Activated CD4-positive, CD25-positive, alpha-beta regulatory T cell (primary cell): ENCODE data around the gene PCK2.
"Not testable (repeated sequence)": the region's sequence is repeated elsewhere in the genome, so short reads cannot be mapped to it uniquely, and the experiment has no call there.

Experiments used
- DNase-seq, 4 experiments: peaks; one replicate each; lab custom pipeline; 2025; lab: John Stamatoyannopoulos, UW

Gene PCK2

DNA sequence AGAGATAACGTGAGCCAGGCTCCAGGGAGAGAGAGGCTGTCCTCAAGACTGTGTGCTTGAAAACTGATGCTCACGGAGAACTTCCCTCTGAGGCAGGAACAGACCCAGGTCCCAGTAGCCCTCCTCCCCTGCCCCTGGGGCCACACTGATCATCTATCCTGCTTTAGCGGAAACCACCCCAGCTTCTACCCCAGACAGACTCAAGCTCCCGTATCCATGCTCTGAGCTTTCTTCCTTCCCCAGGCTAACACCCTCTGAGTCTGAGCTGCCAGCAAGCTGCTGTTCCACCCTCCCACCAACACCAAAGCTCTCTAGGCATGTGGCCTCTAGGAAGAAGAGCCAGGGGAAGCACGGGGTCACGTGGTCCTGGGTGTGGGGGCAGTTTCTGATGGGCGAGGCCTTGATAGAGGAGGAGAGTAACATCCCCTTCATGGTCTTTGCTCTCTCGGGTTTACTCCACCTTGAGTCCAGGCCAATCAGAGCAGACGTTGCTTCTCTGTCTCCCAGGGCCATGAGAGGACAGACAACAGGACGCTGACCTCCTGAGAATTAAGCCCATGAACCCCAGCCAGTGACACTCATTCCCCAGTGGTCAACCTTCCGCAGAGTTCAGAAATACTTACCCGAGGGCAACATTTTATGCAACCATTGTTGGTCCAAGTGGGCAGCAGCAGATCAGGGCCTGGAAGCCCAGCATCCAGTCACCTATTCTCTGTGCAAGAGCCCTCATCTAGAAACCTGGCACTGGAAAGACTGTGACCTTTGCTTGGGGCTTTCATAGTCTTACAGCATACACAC is 1.4 kb downstream of the PCK2 start:
- peak in 2 of 4 experiments; percentile 25 to 32 for DNase-seq

DNA sequence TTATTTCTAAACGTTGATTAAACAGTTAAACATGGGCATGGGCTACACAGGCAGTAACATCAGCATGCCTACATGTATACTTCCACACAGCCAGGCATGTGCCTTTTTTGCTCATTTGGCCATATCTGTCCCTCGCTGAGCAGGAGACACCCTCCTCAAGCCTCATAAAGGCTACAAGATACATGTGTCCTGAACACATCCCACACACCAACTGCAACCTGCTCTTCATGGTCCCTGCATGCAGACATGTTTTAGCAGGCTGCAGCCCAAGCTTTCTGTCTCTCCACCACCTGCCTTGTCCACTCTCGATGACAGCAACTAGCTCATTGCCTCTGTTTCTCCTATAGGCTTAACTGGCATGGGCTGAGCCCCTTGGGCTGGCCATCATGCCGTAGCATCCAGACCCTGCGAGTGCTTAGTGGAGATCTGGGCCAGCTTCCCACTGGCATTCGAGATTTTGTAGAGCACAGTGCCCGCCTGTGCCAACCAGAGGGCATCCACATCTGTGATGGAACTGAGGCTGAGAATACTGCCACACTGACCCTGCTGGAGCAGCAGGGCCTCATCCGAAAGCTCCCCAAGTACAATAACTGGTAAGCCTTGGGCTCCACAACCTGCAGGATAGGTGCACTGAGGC is 2.6 kb downstream of the PCK2 start:
- no peak for DNase-seq

- no peak for DNase-seq
These were observed 4.3 kb downstream of the PCK2 start for GRCh38 chr14:24098229-24098926.

DNA sequence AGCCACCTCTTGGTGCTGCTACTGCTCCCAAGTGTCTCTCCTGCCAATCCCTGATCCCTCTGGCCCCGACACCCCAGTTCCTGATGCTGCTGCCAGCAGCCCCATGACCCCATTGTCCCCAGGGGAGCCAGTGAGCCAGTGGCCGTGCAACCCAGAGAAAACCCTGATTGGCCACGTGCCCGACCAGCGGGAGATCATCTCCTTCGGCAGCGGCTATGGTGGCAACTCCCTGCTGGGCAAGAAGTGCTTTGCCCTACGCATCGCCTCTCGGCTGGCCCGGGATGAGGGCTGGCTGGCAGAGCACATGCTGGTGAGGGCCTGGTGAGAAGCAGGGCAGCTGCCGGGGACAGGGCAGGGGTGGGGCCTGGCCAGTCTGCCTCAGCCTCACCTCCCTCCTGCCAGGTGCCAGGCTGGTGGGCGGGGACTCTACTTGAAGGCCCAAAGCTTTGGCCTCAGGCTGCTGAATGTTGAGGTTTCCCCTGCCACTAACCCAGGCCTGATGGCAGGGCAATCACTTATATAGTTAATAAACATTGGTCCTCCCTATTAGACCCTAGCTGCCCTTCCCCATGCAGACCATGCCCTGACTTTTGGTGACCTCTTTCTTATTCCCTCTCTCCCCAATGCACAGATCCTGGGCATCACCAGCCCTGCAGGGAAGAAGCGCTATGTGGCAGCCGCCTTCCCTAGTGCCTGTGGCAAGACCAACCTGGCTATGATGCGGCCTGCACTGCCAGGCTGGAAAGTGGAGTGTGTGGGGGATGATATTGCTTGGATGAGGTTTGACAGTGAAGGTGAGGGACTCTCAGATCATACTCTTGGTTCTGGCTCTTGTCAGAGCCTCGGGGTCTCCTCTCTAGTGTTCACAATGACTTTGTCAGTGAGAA is 5.1 kb downstream of the PCK2 start:
- no peak for DNase-seq

GRCh38 chr14:24100197-24100981 is 6.3 kb downstream of the PCK2 start:
- DNase-seq, result no peak

DNA sequence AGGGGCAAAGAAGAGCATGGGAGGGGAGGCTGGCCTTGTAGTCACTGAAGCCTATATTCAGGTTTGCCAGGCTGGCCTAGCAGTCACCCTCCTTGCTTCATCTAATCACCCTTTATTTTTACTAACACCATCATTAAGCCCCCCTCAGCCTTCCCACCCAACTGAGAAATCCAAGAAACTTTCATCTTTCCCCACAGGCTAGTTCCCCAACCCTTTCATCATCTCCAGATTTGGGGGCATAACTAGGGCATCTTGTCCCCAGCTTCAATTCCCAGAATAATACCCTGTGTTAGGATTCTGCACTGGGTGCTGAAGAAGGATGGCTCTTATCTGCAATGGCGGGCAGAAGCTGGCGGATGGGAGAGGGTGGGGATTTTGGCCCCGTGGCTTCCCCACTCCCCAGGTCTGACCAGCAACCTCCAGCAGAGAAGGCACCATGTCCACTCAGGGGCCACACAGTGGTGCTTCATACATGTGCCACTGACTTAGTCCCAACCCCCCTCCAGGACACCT is 6.9 kb downstream of the PCK2 start:
- no peak for DNase-seq

DNA sequence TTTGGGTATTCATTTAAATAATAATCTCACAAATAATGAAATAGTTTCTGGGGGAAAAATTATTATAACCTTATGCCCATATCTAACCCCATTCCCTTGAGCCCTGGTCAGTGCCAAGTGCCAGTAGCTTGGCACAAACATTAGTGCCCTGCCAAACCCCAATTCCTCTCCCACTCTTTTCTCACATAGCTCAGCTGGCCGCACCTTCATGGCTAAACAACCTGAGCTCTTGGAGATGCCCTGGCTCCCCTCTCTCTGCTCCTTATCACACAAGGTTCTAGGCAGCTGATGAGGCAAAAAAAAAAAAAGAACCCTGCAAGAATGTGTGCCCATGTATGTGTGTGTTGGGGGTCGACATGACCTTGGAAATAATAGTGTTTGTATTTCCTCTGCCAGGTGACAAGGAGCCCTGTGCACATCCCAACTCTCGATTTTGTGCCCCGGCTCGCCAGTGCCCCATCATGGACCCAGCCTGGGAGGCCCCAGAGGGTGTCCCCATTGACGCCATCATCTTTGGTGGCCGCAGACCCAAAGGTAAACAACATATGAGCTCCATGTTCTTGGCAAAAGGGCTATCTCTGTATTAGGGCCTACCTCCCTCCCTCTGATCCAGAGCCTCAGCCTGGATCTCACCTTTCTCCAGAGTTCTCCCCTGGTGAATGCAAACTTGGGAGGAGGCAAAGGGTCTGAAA is 8.4 kb downstream of the PCK2 start:
- no peak for DNase-seq

GRCh38 chr14:24103451-24103850 is 9.3 kb downstream of the PCK2 start:
- DNase-seq, result no peak

DNA sequence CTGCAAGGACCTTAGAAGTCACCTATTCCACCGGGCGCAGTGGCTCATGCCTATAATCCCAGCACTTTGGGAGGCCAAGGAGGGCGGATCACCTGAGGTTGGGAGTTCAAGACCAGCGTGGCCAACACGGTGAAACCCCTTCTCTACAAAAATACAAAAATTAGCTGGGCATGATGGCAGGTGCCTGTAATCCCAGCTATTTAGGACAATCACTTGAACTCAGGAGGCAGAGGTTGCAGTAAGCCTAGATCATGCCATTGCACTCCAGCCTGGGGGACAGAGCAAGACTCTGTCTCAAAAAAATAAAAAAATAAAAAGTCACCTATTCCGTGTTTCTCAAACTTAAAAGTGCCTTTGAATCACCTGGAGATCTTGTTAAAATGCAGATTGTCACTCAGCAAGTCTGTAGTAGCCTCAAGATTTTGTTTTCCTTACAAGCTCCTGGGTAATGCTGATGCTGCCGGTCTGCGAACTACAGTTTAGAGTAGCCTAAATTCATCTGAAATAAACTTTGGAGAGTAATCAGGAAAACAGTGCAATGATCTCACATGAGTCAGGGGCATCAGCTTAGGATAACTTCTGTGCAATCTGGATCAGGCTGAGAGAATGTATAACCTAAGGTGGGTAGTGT is 11.6 kb downstream of the PCK2 start:
- not testable (repeated sequence) for DNase-seq

DNA sequence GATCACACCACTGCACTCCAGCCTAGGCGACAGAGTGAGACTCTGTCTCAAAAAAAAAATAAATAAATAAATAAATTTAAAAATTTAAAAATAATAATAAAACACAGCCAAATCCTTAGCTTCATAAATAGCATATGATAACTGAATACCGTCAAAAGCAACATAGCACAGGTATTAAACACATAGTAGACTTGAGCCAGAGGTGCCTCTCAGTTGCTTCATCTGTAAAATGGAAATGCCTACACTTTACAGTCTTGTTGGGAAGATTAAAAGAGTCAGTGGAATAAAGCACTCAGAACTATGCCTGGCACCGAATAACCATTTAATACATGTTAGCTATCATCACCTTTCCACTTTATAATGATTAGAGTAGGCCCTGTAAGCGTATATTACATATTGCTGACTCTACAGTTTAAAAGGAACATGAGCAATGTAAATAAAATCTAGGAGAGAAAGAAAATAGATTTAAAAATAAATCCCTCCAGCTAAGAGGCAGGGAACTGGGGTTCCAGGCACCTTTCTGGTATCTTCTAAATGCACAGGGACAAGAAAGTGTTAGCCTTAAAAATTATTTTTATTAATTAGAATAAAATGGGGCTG is 12.7 kb downstream of the PCK2 start:
- no peak for DNase-seq

DNA sequence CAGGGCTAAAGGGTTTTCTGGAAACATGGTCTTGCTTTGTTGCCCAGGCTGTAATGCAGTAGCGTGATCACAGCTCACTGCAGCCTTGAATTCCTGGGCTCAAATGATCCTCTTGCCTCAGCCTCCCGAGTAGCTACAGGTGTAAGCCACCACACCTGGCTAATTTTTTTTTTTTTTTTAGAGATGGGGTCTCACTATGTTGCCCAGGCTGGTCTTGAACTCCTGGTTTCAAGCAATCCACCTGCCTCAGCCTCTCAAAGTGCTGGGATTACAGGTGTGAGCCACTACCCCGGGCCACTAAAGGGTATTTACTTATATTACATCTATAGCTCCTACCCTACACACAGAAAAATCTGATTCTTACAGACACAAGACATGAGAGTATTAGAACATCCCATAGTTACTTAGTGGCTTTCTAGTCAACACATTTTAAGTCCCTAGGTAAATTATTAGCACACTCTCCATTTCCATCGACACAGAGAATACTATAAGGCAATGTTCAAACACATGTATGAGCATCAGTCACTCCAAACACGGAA is 14.3 kb downstream of the PCK2 start:
- DNase-seq, result no peak

DNA sequence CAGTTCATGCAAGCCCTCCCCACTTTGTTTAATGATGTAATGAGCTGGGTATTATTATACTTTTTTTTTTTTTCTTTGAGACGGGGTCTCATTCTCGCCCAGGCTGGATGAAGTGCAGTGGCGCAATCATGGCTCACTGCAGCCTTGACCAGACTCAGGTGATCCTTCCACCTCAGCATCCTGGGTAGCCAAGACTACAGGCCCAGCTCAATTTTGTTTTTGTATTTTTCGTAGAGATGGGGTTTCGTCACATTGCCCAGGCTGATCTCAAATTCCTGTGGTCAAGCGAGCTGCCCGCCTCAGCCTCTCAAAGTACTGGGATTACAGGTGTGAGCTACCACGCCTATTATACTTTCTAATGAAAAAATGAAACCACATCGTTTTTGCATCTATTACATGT is 15.9 kb downstream of the PCK2 start:
- DNase-seq, result no peak

DNA sequence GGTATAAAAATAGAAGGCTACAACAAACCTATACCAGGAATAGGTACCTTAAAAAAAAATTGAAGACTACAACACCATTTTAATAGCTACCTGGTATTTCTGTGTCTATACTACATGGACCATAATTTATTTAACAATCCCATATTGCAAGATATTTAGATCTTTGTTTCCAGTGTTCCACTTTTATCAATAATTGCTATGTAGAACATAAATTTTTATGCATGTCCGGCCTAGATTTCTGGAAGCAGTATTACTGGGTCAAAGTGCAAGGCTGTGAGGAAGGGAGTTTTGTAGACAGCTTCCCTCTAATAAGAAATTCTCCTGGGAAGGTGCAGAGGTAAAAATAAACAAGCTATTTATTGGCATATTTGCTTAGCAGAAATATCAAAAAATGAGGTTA is 16.4 kb downstream of the PCK2 start:
- DNase-seq, result no peak

GRCh38 chr14:24113379-24113800 is 19.3 kb downstream of the PCK2 start:
- no peak for DNase-seq

GRCh38 chr14:24113801-24114531 is 19.9 kb downstream of the PCK2 start:
- DNase-seq, result peak; percentile 41 to 65 (median 59)

- peak; percentile 96 to 97 (median 97) for DNase-seq
These were observed 20.7 kb downstream of the PCK2 start, which contains the start of the genes DCAF11 and NRL for GRCh38 chr14:24114532-24115421. Gene DCAF11, plus strand, starts transcription at chr14:24114777. Its CDS starts 818 bp downstream, at chr14:24115595. Gene NRL, minus strand, starts transcription at chr14:24114949. Its CDS starts 32,101 bp downstream, at chr14:24082848.
